ENCODE data around the gene RHEB.

DNA sequence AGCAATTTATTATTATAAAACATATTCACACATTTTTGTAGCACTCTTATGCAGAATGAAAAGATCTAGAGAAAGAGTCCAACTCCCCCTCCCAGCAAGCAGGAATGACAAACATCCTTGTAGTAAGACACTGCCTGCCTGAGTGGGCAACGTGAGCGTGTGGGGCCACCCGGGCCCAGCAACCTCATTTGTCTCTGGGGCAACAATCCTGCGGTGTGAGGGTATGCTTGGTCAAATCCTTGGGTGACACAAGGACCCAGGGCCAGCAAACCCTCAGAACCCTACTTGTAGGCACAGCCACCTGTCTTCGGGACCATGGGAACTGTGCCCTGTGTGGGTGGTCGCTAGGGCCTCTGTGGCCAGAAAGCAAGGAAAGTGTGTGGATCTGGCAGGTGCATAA lies 10.7 kb downstream of the RHEB start:
- TF ChIP-seq POLR2AphosphoS5 (IDR thresholded peaks at IDR 0.05; ENCODE audit: insufficient read depth, low read depth, low read length) (no peak), CTCF (IDR thresholded peaks at IDR 0.05; ENCODE audit: extremely low read depth in 1 of 2, insufficient read depth in 1 of 2, low read depth in 1 of 2, low read length in 2 of 2) (no peak)

All from endothelial cell of umbilical vein (primary cell).